ENCODE measurements around the gene INHBC.
"Not testable (repeated sequence)": the region's sequence is repeated elsewhere in the genome, so short reads cannot be mapped to it uniquely, and the experiment has no call there.

The INHBC gene

DNA sequence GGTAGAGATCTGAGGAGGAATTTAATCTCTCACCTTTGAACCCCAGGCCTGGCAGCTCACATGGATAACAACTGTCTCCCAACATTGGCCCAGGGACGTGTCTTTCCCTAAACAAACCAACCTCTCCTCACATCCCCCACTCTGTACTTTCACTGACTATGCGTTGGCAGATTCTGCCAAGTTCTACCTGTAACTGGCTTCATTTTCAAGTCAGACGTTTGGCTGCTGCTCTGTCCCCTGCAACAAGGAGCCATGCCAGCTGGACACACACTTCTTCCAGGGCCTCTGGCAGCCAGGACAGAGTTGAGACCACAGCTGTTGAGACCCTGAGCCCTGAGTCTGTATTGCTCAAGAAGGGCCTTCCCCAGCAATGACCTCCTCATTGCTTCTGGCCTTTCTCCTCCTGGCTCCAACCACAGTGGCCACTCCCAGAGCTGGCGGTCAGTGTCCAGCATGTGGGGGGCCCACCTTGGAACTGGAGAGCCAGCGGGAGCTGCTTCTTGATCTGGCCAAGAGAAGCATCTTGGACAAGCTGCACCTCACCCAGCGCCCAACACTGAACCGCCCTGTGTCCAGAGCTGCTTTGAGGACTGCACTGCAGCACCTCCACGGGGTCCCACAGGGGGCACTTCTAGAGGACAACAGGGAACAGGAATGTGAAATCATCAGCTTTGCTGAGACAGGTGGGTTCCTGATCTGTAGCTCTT lies at the start of gene INHBC:
TSS of gene INHBC (plus strand) at position 268 of the 707 bp plus-strand sequence. CDS start at position 371, 103 bp downstream.
- DNase-seq, result no peak

- DNase-seq, result no peak
Observed at GRCh38 chr12:57385586-57385985, 49.0 kb upstream of the INHBC start.

DNA sequence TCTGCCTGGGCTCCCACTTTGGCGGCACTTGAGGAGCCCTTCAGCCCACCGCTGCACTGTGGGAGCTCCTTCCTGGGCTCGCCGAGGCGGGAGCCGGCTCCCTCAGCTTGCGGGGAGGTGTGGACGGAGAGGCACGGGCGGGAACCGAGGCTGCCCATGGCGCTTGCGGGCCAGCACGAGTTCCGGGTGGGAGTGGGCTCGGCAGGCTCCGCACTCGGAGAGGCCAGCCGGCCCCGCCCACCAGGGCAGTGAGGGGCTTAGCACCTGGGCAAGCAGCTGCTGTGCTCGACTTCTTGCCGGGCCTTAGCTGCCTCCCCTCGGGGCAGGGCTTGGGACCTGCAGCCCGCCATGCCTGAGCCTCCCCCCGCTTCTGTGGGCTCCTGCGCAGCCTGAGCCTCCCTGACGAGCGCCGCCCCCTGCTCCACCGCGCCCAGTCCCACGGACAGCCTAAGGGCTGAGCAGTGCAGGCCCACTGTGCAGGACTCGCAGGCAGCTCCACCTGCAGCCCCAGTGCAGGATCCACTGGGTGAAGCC lies 48.3 kb upstream of the INHBC start:
- no peak for DNase-seq

GRCh38 chr12:57388425-57388824 lies 46.2 kb upstream of the INHBC start:
- DNase-seq, result no peak

DNA sequence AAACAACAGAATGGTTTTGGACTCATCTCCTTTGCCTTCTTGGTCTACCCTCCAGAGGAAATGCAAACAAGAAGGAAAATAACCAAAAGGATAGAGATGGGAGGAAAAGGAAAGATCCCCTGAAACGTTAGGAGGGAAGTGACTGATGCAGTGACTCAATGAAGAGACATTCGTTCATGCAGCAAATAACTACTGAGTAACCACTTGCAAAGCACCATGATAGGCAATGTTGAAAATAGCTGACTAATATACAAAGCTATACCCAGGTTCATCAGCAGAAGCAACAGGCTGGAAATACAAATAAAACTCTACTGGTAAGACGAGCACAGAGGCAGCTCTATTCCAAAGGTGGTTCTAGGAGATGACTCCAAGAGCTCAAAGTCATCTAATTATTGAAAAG lies 45.6 kb upstream of the INHBC start:
- no peak for DNase-seq

- no peak for DNase-seq
Observed at GRCh38 chr12:57390174-57390573, 44.4 kb upstream of the INHBC start.

- DNase-seq, result no peak
Observed at GRCh38 chr12:57395121-57395520, 39.5 kb upstream of the INHBC start.

DNA sequence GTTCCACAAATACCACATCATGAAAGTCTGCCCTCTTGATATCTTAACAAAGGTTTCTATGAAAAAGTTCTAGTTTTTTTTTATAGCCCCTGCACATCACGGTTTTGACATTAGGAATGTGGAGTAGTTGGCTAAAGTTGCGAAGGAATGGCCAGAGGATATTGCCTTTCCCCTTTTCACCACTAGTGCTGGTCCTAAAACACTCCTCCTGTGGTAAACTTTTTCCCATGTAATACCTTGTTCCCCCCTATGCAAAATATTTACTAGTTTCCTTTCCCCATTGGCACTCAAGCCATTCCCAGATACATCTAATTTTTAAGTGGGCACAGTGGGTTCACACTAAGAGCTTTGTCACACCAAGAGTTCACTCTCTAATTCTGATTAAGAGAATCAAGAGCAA lies 37.1 kb upstream of the INHBC start:
- no peak for DNase-seq

GRCh38 chr12:57399718-57400463 lies 34.7 kb upstream of the INHBC start:
- DNase-seq, result not testable (repeated sequence)

DNA sequence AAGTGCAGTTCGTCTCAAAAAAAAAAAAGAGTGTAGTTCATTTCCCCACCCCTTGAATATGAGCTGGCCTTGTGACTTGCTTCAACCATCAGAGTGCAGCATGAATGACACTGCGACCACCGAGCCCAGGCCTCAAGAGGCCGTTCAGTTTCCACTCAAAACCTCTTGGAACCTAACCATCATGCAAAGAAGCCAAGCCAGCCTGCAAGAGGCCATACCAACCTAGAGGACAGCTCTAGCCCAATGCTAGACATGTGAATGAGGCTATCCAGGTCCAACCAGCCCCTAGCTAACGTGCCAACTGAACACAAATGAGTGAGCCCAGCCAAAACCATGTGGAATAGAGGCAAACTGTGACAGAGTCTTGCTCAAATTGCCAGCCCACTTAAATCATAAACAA lies 33.4 kb upstream of the INHBC start:
- no peak for DNase-seq

DNA sequence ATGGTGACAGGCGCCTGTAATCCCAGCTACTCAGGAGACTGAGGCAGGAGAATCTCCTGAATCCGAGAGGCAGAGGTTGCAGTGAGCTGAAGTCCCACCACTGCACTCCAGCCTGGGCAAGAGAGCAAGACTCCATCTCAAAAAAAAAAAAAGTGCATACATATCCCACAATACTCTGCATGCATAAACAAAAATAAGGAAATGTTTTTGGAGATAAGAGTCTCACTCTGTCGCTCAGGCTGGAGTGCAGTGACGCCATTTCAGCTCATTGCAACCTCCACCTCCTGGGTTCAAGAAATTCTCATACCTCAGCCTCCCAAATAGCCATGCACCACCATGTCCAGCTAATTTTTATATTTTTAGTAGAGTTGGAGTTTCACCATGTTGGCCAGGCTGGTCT lies 32.4 kb upstream of the INHBC start:
- DNase-seq, result not testable (repeated sequence)

GRCh38 chr12:57404966-57405640 lies 29.5 kb upstream of the INHBC start:
- no peak for DNase-seq

DNA sequence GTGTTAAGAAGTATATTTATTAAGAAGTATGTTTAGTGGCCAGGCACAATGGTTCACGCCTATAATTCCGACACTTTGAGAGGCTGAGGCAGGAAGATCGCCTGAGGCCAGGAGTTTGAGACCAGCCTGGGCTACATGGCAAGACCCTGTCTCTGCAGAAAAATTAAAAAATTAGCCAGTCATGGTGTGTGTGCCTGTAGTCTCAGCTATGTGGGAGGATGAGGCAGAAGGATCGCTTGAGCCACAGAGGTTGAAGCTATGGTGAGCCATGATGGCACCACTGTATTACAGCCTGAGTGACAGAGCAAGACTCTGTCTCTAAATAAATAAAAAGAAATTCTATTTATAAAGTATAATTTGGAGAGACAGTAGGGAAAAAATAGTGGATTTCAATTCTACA lies 24.1 kb upstream of the INHBC start:
- no peak for DNase-seq

- not testable (repeated sequence) for DNase-seq
Observed at GRCh38 chr12:57414160-57414559, 20.4 kb upstream of the INHBC start.

DNA sequence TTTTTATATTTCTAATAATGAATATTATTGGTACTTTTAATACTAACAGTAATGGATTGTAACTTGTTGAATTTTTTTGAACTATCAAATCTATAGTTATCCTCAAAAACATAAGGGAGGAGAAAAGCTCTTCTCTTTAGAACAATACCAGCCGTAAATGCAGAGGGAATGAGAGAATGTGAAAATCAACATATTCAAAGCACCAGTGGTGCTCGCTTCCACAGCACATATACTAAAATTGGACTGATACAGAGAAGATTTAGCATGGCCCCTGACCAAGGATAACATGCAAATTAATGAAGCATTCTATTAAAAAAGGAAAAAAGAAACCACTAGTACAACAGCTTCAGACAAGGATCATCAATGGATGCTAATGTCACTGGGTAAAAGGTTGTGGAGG lies 19.5 kb upstream of the INHBC start:
- DNase-seq, result no peak

DNA sequence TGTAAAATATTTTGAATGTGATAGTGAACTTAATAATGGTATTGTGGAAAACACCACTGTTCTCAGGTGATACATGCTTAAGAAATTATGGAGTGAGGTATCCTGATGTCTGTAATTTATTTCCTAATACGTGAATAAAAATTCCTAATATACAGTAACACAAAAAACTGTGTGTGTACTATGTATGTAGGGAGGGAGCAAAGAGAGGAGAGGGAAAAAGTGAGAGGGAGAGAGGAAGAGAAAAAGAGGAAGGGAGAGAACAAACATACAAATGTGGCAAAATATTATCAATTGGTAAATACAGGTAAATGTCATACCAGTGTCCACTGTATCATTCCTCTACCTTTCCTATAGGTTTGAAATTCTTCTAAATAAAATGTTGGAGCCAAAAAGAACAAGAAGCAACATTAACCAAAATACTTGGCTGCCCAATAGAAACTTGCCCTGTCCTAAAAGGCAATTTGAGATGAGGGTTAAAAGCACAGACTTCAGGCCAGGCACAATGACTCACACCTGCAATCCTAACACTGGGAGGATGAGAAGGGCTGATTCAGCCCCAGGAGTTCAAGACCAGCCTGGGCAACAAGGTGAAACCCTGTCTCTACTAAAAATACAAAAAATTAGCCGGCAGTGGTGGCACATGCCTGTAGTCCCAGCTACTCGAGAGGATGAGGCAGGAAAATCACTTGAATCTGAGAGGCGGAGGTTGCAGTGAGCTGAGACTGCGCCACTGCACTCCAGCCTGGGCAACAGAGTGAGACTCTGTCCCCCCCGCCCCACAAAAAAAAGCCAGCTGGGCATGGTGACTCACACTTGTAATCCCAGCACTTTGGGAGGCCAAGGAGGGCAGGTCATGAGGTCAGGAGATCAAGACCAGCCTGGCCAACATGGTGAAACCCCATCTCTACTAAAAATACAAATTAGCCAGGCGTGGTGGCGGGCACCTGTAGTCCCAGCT lies 18.3 kb upstream of the INHBC start:
- DNase-seq, result no peak

DNA sequence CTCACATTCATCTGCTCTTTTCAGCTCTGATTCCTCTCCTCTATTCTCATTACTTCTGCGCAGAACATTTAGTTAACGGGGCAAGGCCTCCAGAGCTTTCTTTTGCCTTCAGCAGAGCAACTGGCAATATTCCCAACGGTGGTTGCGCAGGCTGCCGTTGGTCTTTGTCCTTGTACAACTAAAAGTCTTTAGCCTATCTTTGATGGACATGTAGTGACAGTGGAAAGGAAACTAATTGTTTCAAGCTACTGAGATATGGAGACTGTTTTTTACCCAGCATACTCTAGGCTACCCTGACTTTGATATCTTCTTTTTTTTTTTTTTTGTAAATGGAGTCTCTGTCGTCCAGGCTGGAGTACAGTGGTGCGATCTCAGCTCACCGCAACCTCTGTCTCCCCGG lies 16.3 kb upstream of the INHBC start:
- DNase-seq, result no peak

DNA sequence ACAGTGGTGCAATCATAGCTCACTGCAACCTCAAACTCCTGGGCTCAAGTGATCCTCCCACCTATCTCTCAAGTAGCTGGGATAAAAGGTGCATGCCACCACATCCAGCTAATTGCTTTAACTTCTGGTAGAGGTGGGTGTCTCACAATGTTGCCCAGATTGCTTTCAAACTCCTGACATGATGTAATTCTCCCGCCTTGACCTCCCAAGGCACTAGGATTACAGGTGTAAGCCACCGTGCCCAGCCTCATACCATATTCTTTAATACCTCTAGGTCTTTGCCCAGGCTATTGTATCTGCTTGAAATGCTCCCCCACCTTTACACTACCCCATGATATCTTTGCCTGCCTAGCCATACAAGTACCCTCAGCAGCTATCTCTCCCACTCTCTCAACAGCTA lies 15.1 kb upstream of the INHBC start:
- DNase-seq, result no peak

DNA sequence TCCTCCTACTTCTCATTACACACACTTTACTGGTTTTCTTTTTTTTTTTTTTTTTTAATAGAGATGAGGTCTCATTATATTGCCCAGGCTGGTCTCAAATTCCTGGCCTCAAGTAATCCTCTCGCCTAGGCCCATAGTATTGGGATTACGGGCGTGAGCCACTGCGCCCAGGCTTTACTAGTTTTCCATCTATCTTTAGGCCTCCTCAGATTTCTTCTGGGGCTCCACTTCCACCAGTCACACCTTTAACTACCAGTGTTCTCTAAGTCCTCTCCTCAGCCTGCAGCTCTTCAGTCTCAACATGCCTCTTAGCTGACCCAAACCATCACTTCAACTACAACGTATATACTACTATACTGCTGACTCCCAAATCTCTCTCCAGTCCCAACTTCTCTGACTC lies 14.1 kb upstream of the INHBC start:
- DNase-seq, result no peak

DNA sequence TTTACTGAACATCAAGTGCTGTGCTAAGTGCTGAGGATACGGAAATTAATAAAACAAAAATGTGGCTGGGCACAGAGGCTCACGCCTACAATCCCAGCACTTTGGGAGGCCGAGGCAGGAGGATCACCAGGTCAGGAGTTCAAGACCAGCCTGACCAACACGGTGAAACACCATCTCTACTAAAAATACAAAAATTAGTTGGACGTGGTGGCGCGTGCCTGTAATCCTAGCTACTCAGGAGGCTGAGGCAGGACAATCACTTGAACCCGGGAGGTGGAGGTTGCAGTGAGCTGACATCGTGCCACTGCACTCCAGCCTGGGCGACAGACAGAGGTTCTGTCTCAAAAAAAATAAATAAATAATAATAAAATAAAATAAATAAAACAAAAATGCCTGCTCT lies 7.6 kb upstream of the INHBC start:
- DNase-seq, result not testable (repeated sequence)

DNA sequence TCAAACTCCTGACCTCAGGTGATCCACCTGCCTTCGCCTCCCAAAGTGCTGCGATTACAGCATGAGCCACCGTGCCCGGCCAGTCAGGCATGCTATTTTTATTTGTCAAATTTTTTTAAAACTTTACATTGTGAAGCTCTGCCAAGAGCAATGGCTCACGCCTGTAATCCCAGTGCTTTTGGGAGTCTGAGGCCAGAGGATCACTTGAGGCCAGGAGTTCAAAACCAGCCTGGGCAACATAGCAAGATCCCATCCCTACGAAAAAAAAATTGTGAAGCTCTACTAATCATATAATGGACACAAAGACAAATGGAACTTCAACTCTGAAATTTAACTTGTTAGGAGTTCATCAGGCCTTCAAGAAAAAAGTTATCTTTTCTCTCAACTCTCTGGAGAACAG lies 5.6 kb upstream of the INHBC start:
- no peak for DNase-seq

DNA sequence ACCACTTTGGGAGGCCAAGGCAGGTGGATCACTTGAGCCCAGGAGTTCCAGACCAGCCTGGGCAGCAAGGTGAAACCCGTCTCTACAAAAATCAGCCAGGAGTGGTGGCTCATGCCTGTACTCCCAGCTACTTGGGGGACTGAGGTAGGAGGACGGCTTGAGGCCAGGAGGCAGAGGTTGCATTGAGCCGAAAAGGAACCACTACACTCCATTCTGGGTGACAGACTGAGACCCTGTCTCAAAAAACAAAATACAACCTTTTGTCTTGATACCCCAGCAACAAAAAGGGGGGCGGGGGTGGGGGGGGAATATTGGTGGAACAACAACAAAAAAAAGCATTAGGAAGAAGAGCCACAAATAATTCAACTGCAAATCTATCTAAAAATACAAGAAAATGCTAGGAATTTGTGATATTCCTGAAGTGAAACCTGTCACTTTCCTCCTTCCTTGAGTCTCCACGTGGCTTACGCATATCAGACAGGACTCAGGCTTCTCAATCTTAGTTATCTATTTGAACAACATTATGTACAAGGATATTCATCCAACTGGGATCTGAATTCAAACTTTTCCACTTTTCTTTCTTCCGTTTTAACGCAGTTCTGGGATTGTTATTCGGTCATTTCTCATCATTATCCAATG lies 5.0 kb upstream of the INHBC start:
- DNase-seq, result no peak

All from activated CD4-positive, alpha-beta T cell treated with anti-CD3 and anti-CD28 coated beads for 1 hour (primary cell).